Ecto neural progenitor cell (in vitro differentiated cells): ENCODE results near the gene DLGAP1.

Experiments
- DNase-seq: peaks from one replicate; pipeline ENCODE4 v3.0.0-alpha.2; 2018; ENCODE audit warnings: low spot score

The DLGAP1 gene

DNA sequence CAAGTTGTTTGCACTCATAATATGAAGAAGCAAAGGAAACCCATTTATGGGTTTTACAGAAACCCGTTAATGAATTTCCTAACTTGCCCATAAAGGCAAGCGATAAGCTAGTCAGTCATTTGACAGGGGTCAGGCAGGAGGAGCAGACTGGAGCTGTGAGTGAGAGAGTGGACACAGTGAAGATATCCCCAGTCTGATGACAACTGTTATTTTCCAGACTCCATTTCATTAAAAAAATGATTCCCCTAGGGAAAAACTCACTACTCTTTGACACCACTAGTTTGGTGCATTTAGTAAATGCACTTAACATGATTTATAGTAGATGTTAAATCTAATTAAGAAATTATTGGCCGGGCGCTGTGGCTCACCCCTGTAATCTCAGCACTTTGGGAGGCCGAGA is 924.3 kb downstream of the DLGAP1 start:
- no peak for DNase-seq

- DNase-seq: no peak
These were observed 925.5 kb downstream of the DLGAP1 start for GRCh38 chr18:3529601-3530000.

GRCh38 chr18:3529077-3529476 is 926.0 kb downstream of the DLGAP1 start:
- DNase-seq: no peak

DNA sequence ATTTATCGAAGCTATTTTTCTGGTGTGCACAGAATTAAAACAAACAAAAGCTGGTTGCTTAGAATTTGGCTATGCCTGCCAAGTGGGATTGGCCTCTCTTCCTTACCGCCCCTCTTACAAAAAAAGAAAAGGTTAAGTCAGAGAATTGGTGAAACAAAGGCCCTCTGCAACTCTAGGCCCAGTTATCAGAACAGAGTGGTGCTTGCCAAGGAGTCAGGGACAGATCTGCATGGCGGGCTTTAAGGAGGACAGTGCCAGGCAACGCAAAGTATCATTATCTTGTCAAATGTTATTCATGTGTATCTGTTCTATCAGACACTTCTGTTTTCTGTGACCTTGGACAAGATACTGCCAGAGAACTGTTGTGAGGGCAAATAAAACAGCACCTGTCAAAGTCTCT is 926.9 kb downstream of the DLGAP1 start:
- no peak for DNase-seq

DNA sequence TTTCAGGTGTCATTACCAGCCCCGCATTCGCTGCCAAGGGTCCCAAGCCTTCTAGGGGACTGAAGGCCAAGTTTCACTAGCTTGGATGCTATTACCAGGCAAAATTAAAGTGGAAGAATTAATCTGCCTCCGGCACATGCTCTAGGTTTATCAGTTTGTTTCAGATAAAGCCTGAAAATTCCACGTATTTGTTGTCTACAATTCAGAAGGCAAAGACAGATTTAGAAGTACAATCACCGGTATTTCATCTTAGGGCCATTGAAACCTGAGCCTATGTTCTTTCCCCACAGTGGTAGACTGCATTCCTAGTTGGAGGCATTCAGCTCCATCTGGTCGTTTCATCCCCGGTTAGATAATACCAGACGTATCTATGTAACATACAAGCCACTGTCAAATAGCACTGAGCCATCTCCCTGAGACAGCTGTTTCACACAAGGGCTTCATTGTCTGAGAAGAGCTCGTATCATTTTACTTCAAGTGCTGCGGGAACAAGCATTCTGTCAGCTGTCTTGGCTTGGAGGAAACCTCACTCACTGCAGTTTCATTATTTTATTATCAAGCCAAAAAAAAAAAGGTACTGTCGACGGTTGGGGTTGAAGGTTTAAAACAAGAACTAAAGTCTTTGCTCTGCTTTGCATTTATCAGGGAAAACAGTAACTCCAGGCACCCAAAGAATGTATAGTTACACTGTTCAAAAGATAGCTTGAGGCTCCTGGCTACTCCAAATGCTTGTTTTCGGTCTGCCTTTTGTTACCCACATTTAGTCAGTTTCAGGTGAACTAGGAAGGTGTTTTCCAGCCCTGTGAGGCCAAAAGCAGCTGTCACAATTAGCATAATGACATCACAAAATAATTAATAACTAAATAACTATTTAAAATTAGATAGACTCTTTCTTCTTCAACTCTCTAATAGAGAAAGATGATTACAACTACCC is 928.4 kb downstream of the DLGAP1 start:
- DNase-seq: no peak

DNA sequence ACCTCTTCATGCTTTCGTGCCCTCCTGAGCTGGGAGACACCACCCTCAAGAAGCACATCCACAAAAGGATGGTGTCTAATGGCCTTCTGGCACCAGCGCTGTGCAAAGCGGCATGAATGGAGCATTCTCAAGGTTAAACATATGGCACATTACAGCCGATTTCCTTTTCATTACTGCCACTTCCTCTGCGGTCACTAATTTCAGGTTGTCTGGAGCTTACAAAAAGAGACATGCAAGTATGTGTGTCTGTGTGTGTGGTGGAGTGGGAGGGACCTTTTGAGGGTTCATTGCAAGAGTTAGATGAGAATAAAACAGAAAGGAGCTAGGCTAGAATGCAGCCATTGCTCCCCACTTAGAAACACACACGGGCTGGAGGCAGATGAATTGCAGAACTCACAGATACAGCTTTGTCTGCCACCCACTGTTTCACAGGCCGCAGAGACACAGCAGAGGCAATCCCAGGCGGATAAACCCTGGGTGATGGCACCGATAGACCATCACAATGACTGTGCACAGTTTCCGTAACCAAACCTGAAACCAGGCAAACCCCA is 929.2 kb downstream of the DLGAP1 start:
- DNase-seq: no peak

- DNase-seq: no peak
These were observed 930.4 kb downstream of the DLGAP1 start for GRCh38 chr18:3524706-3525105.

GRCh38 chr18:3520230-3521085 is 934.6 kb downstream of the DLGAP1 start:
- DNase-seq: no peak

DNA sequence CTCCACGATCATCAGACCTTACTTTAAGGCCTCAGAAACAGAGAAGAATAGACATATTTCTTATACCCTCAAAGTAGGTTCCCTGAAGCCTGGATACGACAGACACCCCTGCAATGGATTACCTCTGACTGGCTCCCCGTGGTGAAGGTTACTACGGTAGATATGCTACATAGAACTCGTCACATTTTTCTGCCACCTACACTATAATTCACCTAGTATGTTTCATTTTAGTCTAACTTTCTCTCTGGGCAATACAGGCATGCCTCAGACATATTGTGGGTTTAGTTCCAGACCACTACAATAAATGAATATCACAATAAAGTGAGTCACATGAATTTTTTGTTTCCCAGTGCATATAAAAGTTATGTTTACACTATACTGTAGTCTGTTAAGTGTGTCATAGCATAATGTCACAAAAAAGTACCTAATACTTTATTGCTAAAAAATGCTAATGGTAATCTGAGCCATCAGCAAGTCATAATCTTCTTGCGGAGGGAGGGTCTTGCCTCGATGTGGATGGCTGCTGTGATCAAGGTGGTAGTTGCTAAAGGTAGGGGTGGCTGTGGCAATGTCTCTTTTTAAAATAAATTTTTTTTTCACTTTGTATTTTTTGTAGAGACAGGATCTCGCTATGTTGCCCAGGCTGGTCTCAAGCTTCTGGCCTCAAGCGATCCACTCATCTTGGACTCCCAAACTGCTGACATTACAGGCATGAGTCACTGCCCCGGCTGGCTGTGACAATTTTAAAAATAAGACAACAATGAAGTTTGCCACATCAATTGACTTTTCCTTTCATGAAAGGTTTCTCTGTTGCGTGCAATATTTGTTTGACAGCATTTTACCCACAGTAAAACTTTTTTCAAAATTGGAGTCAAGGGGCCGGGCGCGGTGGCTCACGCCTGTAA is 940.5 kb downstream of the DLGAP1 start:
- no peak for DNase-seq

GRCh38 chr18:3513481-3513880 is 941.6 kb downstream of the DLGAP1 start:
- no peak for DNase-seq

DNA sequence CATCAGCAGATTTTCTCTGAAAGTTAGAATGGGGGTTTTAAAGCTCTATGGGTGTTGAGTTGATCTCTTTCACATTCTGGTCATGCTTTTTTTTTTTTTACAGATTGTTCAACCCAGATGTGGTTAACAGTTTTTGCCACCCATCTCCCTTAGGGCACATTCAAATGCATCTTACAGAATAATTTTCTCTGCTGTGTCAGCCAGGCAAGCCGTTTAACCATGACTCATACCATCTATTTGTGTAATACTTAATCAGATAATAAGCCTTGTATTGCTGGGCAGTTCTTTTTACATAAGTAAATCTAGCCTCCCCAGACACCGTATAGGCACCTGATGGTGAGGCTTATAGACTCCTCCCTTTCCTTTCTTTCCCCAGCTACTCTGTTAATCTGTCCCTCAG is 943.1 kb downstream of the DLGAP1 start:
- DNase-seq: no peak

DNA sequence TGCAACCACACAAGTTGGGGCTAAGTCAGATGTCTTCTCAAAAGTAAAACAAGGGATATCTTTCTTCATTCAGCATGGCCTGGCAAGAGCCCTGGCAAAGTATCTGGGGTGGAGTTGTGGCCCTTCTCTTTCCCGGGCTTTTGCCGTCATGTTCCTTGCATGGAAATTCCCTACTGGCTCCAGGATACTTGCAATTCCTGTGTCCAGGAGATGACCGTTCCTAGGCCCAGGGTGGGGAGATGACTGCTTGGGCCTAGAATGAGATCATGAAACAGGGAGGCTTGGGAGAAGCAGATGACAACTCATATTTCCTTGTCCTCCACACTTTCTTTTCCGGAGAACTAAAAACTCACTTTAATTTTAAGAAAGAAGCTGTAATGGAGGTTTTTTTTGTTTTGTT is 944.2 kb downstream of the DLGAP1 start:
- no peak for DNase-seq

GRCh38 chr18:3510024-3510423 is 945.1 kb downstream of the DLGAP1 start:
- no peak for DNase-seq

- DNase-seq: peak; percentile 56
These were observed 946.2 kb downstream of the DLGAP1 start for GRCh38 chr18:3508576-3509549.

- DNase-seq: no peak
These were observed 950.5 kb downstream of the DLGAP1 start for GRCh38 chr18:3504637-3505036.

- no peak for DNase-seq
These were observed 952.5 kb downstream of the DLGAP1 start for GRCh38 chr18:3502650-3503049.

GRCh38 chr18:3500016-3500415 is 955.1 kb downstream of the DLGAP1 start:
- DNase-seq: no peak

- peak; percentile 49 for DNase-seq
These were observed 955.6 kb downstream of the DLGAP1 start for GRCh38 chr18:3499501-3499900.

GRCh38 chr18:3498698-3499471 is 956.2 kb downstream of the DLGAP1 start:
- peak; percentile 82 for DNase-seq
